Measurements from ENCODE around the gene METTL8.

DNA sequence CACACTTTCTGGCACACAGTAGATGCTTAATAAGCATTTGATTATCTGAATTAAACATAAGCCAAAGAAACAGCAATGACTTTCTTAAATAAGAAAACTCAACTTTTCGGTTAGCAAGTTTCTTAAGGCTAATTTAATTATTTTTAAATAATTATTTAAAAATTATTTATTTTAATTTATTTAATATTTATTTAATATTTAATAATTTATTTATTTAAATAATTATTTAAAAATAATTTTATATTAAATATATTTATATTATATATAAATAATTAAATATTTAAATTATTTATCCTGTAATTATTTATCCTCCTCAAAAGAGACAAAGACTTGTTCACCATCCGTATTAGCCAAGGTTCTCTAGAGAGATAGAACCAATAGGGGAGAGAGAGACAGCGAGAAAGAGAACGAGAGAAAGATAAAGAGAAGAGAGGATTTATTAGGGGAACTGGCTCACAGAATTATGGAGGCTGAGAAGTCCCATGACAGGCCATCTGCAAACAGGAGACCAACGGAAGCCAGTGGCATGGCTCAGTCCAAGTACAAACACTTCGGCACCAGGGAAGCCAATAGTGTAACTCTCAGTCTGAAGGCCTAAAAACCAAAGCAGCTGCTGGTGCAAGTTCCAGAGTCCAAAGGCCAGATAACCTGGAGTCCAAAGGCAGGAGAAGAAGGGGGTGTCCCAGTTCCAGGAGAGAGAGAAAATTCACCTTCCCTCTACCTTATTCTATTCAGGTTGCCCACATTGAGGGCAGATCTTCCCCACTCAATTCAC lies 125.3 kb downstream of the METTL8 start:
- TF ChIP-seq LEF1 (IDR thresholded peaks at IDR 0.05; ENCODE audit: borderline replicate concordance) (no peak), ARNT (IDR thresholded peaks at IDR 0.05) (no peak), NFRKB (IDR thresholded peaks at IDR 0.05) (no peak), FOXA1 (IDR thresholded peaks at IDR 0.05) (no peak), ELF4 (IDR thresholded peaks at IDR 0.05) (no peak), FOXK2 (IDR thresholded peaks at IDR 0.05) (no peak), BHLHE40 (IDR thresholded peaks at IDR 0.05; ENCODE audit: borderline replicate concordance) (no peak), SUZ12 (IDR thresholded peaks at IDR 0.05) (no peak), HDGF (IDR thresholded peaks at IDR 0.05; ENCODE audit: borderline replicate concordance) (no peak), CTBP1 (IDR thresholded peaks at IDR 0.05; ENCODE audit: borderline replicate concordance) (no peak)

All from HEK293T (cell line).